PFSK-1 (cell line): ENCODE results near the gene LCP2.

ENCODE experiments used
- FOXP2 ChIP-seq: optimal IDR thresholded peaks from 2 replicates; pipeline ENCODE3; 2011; ENCODE audit warnings: borderline replicate concordance, control low read depth, inconsistent platforms; ENCODE audit not compliant: insufficient read depth; ENCODE audit errors: extremely low read length, extremely low read depth
- POLR2AphosphoS5 ChIP-seq: IDR thresholded peaks from 2 replicates; pipeline ENCODE4 v1.6.1; 2012; ENCODE audit warnings: low read depth, mild to moderate bottlenecking, control low read depth, low read length, moderate library complexity
- SIN3A ChIP-seq: IDR thresholded peaks from 2 replicates; pipeline ENCODE4 v1.6.1; 2012; ENCODE audit warnings: mild to moderate bottlenecking, low read length, moderate library complexity, borderline replicate concordance; ENCODE audit not compliant: insufficient read depth
- TAF1 ChIP-seq: IDR thresholded peaks from 2 replicates; pipeline ENCODE4 v1.6.1; 2012; ENCODE audit warnings: low read length, control low read depth, borderline replicate concordance; ENCODE audit not compliant: insufficient read depth
- TF ChIP-seq, protein P1 (sequence below), 2 experiments: IDR thresholded peaks; 2 replicates each; pipeline versions ENCODE4 v1.6.1 to v1.8.0; 2011 to 2012; ENCODE audit warnings: low read depth in 2 of 2, low read length in 2 of 2, control low read depth in 1 of 2, inconsistent platforms in 1 of 2, mild to moderate bottlenecking in 1 of 2, moderate library complexity in 1 of 2; ENCODE audit not compliant: insufficient read depth in 1 of 2

Gene LCP2

DNA sequence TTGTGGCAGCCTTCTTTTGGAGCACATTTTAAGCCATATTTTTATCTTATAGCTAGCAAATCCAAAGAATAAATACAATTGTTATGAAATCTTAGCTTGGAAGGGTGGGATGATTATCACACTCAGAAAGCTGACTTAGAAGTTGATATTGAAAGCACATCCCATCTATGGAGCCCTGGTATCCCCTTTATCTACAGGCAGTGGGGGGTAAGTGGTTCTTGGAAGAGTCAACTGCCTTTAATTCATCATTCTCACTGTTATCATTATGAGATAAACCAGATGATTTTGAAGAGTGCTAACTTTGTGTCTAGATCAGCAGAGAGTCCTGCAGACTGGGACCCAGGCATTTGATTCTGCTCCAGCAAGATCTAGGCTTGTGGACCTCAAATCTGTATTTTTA, 3.0 kb downstream of the LCP2 start:
- TF ChIP-seq, protein P1, sequence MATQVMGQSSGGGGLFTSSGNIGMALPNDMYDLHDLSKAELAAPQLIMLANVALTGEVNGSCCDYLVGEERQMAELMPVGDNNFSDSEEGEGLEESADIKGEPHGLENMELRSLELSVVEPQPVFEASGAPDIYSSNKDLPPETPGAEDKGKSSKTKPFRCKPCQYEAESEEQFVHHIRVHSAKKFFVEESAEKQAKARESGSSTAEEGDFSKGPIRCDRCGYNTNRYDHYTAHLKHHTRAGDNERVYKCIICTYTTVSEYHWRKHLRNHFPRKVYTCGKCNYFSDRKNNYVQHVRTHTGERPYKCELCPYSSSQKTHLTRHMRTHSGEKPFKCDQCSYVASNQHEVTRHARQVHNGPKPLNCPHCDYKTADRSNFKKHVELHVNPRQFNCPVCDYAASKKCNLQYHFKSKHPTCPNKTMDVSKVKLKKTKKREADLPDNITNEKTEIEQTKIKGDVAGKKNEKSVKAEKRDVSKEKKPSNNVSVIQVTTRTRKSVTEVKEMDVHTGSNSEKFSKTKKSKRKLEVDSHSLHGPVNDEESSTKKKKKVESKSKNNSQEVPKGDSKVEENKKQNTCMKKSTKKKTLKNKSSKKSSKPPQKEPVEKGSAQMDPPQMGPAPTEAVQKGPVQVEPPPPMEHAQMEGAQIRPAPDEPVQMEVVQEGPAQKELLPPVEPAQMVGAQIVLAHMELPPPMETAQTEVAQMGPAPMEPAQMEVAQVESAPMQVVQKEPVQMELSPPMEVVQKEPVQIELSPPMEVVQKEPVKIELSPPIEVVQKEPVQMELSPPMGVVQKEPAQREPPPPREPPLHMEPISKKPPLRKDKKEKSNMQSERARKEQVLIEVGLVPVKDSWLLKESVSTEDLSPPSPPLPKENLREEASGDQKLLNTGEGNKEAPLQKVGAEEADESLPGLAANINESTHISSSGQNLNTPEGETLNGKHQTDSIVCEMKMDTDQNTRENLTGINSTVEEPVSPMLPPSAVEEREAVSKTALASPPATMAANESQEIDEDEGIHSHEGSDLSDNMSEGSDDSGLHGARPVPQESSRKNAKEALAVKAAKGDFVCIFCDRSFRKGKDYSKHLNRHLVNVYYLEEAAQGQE (IDR thresholded peaks at IDR 0.05; ENCODE audit: insufficient read depth in 1 of 2, low read depth in 2 of 2, low read length in 2 of 2): no peak
- TF ChIP-seq SIN3A (no peak), POLR2AphosphoS5 (no peak), FOXP2 (no peak), TAF1 (no peak)

DNA sequence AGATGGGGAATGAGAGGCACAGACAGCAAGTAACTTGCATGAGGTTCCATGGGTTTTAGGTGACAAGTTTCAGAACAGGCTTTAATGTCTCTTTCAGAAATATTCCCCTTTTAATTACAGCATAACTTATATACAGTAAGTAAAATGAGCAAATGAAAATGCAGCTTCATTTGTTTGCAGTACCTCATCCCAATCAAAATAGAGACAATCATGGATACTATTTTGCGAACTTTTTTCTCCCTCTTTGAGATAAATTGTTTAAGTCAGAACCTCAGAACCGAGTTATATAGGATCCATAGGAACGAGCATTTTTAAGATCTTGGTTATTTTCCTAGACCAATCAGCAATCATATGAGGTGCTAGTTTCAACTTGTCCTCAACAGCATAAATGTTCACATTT, 3.5 kb downstream of the LCP2 start:
- TF ChIP-seq, protein P1 (IDR thresholded peaks at IDR 0.05; ENCODE audit: insufficient read depth in 1 of 2, low read depth in 2 of 2, low read length in 2 of 2): no peak
- TF ChIP-seq TAF1: no peak
- TF ChIP-seq SIN3A: no peak
- no peak for TF ChIP-seq FOXP2
- no peak for TF ChIP-seq POLR2AphosphoS5

DNA sequence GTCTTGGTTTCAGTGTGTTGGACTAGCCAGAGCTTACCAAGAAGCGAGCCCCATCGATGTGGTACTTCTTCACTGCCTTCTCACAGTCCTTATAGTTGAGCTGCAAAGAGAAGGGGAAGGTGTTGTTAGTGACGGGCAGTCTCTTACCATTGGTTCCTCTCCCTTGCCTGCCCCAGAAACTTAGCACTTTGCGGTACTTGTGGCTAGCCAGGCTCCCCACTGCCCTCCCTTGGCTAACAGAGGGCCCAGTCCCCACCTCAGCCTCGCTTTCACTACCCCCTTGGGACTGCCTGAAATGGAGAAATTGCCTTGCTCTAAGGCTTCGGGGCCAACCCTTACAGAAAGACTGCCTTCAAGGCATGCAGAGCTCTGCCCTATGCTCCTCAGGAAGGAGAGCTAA, 4.3 kb downstream of the LCP2 start:
- TF ChIP-seq SIN3A (no peak), FOXP2 (no peak)

DNA sequence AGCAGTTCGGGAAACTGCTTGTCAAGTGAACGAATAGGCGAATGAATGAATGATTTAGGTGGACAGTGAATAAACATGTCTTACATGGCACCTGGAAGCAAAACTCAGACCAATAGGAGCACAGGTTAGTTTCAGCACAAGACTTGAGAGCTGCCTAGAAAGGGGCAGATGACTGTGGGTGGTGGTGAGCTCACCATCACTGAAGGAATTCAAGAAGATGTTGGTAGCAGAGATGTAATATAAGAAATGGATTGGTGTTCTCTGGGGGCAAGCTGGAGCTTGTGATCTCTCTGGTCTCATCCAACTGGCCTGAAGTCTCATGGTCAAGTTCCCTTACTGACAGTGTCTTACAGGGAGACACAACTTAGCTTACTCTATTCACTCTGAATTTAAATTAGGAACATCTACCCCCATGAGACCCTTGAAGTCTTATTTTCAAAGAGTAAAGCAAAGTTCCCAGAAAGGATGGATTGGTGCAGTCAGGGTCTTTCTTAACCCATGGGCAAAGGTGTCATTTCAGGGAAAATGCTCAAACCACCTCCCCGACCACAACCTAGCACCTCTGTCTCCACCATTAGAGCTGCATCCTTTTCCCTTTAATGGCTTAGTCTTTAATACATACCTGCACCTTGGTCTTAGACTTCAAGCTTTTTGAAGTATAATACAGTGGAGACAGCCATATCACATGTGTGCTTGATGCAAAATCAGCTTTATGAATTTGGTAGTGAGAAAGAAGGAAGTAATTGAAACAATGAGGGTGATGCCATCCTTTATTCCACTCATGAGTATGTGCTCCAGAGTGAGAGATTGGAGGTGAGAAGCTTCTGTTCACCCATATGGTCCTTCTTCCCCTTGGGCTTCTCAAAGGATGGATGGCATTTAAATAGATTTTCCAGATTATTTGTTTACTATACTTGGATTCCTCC, 5.1 kb downstream of the LCP2 start:
- TF ChIP-seq, protein P1 (IDR thresholded peaks at IDR 0.05; ENCODE audit: insufficient read depth in 1 of 2, low read depth in 2 of 2, low read length in 2 of 2): no peak
- TF ChIP-seq POLR2AphosphoS5 (no peak), SIN3A (no peak), TAF1 (no peak), FOXP2 (no peak)

DNA sequence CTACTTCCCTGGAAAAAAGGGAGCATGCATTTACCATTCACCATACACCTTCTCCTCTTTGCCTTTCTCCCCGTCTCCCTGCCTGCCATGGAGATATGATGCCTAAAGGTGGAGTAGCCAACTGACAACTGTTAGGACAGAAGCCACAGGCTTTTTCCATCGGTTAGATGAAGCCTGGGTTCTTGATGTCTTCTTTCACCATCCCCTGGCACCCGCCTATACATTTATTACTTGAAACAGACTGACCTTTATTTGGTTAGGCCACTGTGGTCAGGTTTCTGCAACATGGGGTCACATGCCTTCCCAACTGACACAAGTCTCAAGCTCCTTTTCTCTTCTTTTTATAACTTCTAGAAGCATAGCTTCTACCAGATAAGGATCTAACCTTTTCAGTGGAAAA, 7.1 kb downstream of the LCP2 start:
- TF ChIP-seq, protein P1 (IDR thresholded peaks at IDR 0.05; ENCODE audit: insufficient read depth in 1 of 2, low read depth in 2 of 2, low read length in 2 of 2): no peak
- TF ChIP-seq TAF1: no peak
- TF ChIP-seq FOXP2: no peak
- no peak for TF ChIP-seq SIN3A
- TF ChIP-seq POLR2AphosphoS5: no peak
